IPS-15b (cell line): ENCODE measurements around the gene ADIPOR2.

Experiments
- H3K27me3 ChIP-seq: one replicate; pipeline ENCODE4 v1.6.1; 2013; ENCODE audit warnings: low read length; ENCODE audit not compliant: control insufficient read depth, insufficient read depth
- H3K36me3 ChIP-seq: one replicate; pipeline ENCODE4 v1.6.1; 2013; ENCODE audit warnings: low read length; ENCODE audit not compliant: control insufficient read depth, insufficient read depth
- H3K4me1 ChIP-seq: one replicate; pipeline ENCODE4 v1.6.1; 2013; ENCODE audit warnings: mild to moderate bottlenecking, low read length; ENCODE audit not compliant: control insufficient read depth, insufficient read depth
- H3K4me3 ChIP-seq: one replicate; pipeline ENCODE4 v1.5.1; 2013; ENCODE audit warnings: low read depth, low read length
- H3K9ac ChIP-seq: one replicate; pipeline ENCODE4 v1.6.1; 2013; ENCODE audit warnings: low read depth, mild to moderate bottlenecking, low read length
- H3K9me3 ChIP-seq: one replicate; pipeline ENCODE4 v1.6.1; 2013; ENCODE audit warnings: mild to moderate bottlenecking, low read length; ENCODE audit not compliant: control insufficient read depth, insufficient read depth

ADIPOR2 gene

DNA sequence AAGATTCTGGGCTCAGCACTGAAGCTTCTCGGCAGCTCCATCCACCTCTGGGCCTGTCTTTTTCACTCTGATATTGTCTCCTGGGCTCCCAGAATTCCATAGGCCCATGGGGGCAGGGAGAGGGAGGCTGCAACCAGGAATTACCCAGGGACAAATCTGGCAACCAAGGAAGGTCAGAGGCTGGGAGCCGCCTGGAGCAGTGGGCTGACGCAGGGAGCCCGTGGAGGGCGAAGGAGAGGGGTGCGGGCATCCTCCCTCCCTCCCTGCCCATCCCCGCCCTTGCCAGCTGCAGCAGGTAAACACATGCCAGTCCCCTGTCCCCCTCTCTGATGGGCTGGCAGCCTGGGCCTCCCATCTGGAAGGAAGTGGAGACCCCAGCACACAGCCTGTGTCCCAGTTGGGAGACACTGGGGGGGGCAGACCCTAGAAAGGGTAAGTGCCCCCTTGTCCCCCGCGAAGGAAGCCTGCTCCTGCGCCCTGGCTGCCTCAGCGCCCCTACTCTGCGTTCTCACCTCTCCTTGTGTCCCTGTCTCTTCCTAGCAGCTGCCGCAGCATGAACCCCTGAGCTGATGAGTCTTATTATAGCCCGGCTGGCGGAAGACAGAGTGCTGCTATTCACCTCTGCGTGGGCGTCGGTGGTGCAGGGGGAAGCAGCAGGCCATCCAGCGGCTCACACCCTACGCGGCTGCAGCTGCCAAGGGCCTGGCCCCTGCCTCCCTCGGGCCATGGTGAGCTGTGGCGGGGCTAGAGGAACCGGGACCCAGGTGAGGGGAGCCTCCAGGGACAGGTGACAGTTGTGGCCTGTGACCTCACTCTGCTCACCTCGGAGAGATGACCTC lies 136.2 kb downstream of the ADIPOR2 start:
- no peak overlapping the region for H3K9ac ChIP-seq
- H3K36me3 ChIP-seq: no peaks in the 10 kb centered on the region
- H3K4me3 ChIP-seq: no peak overlapping the region
- H3K9me3 ChIP-seq: no peaks in the 10 kb centered on the region
- H3K27me3 ChIP-seq: peaks cover 2% of the 10 kb centered on the region
- H3K4me1 ChIP-seq: no peaks in the 10 kb centered on the region

DNA sequence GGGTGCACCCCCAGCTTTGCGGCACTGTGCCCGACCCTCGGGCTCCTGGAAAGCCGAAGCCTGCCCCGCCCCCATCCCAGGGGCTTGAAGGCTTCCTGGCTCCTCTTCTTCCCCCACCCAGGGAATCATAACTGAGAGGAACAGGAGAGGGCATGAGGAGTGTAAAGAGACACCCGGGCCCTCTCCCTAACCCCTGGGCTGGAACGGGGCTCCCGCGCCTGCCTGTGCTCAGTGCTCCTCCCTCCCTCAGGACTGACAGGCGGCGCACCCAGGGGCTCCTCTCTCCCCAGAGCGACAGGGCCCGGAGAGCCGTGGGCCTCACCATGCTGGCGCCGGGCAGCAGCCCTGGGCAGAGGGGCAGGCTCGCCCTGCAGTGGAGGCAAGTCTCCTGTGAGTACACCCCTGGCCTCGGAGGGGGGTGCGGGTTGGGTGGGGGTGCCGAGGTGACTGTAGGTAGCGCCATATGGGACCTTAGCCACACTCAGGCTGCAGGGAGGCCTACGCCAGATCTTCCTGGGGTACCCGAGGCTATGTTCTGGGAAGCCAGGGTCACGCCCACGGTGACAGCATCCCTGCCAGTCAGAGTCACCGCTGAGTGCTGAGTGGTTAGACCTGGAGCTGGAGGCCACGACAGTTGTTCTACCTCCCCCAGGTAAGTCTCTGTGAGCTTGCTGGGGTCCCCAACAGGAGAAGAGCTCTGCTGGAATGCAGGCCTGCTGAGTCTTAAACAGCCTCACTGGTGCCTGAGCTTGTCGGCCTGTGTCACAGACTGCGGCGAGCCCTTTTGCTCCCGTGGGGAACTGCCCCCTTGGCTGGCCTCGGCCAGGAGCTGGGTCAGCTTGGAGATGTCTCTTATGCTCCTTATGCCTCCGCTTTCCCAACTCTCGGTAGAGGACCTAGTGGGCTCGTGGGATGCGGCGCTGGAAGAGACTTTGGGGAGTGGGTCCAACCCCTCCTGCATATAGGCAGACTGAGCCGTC lies 137.2 kb downstream of the ADIPOR2 start:
- no peak overlapping the region for H3K4me3 ChIP-seq
- no peaks in the 10 kb centered on the region for H3K36me3 ChIP-seq
- H3K9me3 ChIP-seq: no peaks in the 10 kb centered on the region
- peaks cover 2% of the 10 kb centered on the region for H3K27me3 ChIP-seq
- no peaks in the 10 kb centered on the region for H3K4me1 ChIP-seq
- no peak overlapping the region for H3K9ac ChIP-seq

DNA sequence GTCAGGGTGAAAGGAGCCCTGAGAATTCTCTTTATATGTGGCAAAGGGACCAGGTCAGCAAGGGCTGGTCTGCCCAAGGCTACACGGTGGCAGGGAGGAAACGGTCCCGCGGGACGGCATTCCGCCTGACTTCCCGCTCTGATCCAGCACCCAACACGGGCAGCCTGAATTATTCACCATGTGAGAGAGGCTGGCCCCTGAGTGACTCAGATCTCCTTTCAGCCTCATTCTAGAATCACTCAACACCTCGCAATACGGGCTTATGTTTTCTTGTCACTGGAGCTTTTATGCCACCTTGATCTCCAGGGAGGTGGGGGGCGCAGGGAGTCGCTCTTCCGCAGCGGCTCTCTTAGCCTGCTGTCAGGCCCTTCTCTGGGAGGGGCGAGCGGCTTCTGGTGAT lies 138.0 kb downstream of the ADIPOR2 start:
- Histone ChIP-seq H3K9ac (no peak overlapping the region), H3K9me3 (no peaks in the 10 kb centered on the region), H3K4me3 (no peak overlapping the region), H3K4me1 (no peaks in the 10 kb centered on the region), H3K36me3 (no peaks in the 10 kb centered on the region), H3K27me3 (peaks cover 2% of the 10 kb centered on the region)

DNA sequence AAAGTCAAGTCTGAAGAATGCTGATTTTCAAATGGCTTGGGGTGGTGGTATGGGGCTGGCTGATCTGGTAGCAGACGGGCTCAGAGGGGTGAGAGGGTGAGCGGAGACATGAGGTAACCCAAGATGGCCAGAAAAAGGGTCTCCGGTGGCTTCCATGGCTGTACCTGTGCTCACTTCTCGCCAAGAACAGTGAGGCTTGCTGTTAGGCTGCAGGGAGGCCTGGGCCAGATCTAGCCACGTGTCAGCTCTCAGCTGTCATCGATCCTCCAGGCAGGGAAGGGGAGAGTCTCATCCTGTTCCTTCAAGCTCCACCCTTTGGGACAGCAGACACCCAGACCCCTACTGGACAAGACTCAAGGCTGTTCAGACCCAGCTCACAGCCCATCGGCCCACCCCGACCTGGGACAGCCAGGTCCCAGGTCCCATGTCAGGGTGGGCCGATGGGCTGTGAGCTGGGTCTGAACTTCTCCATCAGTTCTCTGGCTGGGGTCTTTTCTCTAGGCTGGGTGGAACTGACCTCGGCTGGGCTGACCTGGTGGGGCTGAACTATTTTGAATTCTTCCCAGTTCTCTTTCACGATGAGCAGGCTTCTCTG lies 138.5 kb downstream of the ADIPOR2 start:
- H3K36me3 ChIP-seq: no peaks in the 10 kb centered on the region
- peaks cover 2% of the 10 kb centered on the region for H3K27me3 ChIP-seq
- H3K9ac ChIP-seq: no peak overlapping the region
- no peak overlapping the region for H3K4me3 ChIP-seq
- H3K4me1 ChIP-seq: no peaks in the 10 kb centered on the region
- H3K9me3 ChIP-seq: no peaks in the 10 kb centered on the region

DNA sequence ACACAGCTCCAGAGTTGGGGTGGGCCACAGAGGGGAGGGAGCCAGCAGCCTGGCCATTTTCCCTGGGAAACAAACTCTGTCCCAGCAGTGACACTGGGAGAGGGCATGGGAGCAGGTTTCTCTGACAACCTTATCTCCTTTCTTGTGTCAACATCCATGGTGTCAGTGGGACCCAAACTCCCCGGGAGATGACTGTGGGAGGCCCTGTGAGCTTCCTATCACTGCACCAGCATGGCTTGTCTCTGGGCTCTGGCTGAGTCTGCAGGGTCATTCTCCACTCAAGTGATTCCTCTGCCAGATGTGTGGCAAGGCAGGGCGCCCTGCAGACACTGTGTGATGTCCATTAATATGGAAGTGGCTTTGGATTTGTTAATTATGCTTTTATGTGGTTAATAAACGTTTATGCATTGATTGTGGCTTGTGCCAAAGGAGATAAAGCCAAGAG lies 139.6 kb downstream of the ADIPOR2 start:
- Histone ChIP-seq H3K9me3 (no peaks in the 10 kb centered on the region), H3K9ac (no peak overlapping the region), H3K4me3 (no peak overlapping the region), H3K27me3 (peaks cover 2% of the 10 kb centered on the region), H3K36me3 (no peaks in the 10 kb centered on the region), H3K4me1 (no peaks in the 10 kb centered on the region)

DNA sequence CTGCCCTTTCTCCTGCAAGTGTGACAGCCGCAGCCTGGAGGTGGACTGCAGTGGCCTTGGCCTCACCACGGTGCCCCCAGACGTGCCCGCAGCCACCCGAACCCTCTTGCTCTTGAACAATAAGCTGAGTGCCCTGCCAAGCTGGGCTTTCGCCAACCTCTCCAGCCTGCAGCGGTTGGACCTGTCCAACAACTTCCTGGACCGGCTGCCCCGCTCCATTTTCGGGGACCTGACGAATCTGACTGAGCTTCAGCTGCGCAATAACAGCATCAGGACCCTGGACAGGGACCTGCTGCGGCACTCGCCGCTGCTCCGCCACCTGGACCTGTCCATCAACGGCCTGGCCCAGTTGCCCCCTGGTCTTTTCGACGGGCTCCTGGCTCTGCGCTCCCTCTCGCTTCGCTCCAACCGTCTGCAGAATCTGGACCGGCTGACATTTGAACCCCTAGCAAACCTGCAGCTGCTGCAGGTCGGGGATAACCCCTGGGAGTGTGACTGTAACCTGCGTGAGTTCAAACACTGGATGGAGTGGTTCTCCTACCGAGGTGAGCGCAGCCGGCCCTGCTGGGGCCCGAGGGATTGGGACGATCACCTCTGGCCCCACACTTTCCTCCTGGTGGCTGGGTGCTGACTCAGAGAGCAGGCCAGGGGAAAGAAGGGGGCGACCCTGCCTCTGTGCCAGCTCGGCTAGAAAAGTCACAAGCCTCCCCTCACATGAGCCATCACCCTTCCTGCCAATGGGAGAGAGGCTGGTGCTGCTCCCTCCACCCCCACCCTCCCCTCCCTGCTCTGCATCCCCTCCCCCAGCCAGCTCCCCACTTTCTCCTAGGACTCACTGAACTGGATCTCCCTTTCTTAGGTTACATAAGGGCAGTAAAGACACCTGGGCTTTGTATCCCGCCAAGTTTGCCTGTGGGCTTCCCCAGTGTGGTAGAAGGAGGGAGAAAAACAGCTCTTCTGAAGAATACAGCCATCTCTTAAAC lies 140.4 kb downstream of the ADIPOR2 start:
- no peaks in the 10 kb centered on the region for H3K36me3 ChIP-seq
- H3K4me1 ChIP-seq: no peaks in the 10 kb centered on the region
- no peak overlapping the region for H3K9ac ChIP-seq
- H3K9me3 ChIP-seq: no peaks in the 10 kb centered on the region
- H3K4me3 ChIP-seq: peak overlapping the region; percentile 39
- peaks cover 2% of the 10 kb centered on the region for H3K27me3 ChIP-seq

DNA sequence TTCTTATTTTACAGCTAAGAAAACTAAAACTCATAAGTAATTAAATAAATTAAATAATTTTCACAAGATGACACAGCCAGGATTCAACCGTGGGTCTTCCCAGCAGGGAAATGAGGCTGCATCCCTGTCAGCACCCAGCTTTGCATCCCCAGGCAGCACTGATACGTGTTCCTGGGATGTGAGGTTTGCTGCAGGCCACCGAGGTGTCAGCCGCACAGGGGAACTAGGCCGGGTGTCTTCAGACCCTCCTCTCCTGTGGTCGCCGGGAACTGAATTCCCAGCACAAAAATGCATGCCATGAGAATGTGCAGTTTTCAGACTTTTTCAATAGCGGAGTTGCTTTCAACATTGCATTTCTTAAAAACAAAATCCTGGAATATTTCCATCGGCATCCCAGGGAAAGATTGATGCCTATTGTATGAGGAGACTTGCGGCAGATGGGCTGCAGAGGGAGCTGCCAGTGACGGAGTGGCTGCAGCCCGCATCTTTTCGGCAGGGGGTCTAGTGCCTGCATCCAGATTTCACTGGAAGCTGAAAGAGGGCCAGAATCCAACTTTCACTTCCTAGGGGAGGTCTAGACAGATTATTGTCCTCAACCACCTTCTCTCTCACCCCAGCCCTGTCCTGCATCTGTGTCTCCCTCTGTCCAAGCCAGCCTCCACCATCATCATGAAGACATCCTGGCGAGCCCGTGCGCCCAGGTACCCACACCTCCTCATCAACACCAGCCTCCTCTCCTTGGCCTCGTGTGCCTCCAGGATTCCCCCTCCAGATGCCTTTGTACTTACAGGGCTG lies 142.1 kb downstream of the ADIPOR2 start:
- peaks cover 2% of the 10 kb centered on the region for H3K27me3 ChIP-seq
- no peak overlapping the region for H3K4me3 ChIP-seq
- no peaks in the 10 kb centered on the region for H3K36me3 ChIP-seq
- no peak overlapping the region for H3K9ac ChIP-seq
- H3K4me1 ChIP-seq: no peaks in the 10 kb centered on the region
- H3K9me3 ChIP-seq: no peaks in the 10 kb centered on the region

DNA sequence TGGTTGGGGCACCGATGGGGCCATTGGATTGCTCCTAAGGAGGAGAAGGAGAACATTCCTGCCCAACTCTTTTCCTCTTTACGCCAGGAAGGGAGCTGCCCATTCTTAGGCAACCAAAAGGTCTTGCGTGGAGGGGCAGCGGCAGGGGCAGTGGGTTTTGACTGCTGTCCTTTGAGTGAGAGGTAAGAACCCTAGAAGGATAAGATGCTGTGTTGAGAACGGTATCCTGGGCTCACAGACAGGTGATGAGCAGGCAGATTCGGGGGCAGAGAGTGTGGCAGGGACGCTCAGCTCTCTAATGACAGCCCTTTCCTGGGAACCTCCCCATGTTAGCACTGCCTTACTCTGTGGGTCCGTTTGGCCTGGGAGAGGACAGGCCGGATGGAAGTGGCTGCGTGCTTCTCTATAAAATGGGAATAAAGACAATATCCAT lies 142.7 kb downstream of the ADIPOR2 start:
- no peak overlapping the region for H3K4me3 ChIP-seq
- no peaks in the 10 kb centered on the region for H3K36me3 ChIP-seq
- H3K9ac ChIP-seq: no peak overlapping the region
- H3K9me3 ChIP-seq: no peaks in the 10 kb centered on the region
- H3K4me1 ChIP-seq: no peaks in the 10 kb centered on the region
- H3K27me3 ChIP-seq: peaks cover 2% of the 10 kb centered on the region

DNA sequence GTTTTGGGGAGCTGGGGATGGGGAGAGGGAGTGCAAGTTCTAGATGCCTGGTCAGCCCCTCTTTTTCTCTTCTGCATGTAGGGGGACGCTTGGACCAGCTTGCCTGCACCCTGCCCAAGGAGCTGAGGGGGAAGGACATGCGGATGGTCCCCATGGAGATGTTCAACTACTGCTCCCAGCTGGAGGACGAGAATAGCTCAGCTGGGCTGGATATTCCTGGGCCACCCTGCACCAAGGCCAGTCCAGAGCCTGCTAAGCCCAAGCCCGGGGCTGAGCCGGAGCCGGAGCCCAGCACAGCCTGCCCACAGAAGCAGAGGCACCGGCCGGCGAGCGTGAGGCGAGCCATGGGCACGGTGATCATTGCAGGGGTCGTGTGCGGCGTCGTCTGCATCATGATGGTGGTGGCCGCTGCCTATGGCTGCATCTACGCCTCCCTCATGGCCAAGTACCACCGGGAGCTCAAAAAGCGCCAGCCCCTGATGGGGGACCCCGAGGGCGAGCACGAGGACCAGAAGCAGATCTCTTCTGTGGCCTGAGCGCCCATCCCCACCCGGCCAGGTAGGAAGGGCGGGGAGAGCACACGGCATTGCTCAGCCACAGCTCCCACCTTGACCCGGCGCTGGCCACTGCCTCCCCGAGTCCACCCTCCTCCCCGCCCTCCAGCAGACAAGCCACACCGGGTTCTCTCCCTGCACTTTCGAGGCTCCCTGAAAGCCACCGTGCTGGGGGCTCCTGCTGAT lies 143.5 kb downstream of the ADIPOR2 start:
- Histone ChIP-seq H3K9me3 (no peaks in the 10 kb centered on the region), H3K4me1 (no peaks in the 10 kb centered on the region), H3K27me3 (peaks cover 2% of the 10 kb centered on the region), H3K36me3 (no peaks in the 10 kb centered on the region), H3K9ac (no peak overlapping the region), H3K4me3 (no peak overlapping the region)
